Liver (tissue), 3 donors: ENCODE data around the gene HOXB4.

Experiments
- EGR1 ChIP-seq, 2 donors: IDR thresholded peaks; 2 replicates each; pipeline ENCODE4 v1.6.1; 2016 to 2018; ENCODE audit warnings: antibody characterized with exemption in 2 of 2, low read depth in 2 of 2
- GABPA ChIP-seq, 2 donors: IDR thresholded peaks in 1 of 2; conservative IDR thresholded peaks in 1 of 2; 2 replicates each; pipeline ENCODE4 v1.6.1; 2016; ENCODE audit warnings: antibody characterized with exemption in 2 of 2, mild to moderate bottlenecking in 1 of 2, moderate library complexity in 1 of 2
- HNF4G ChIP-seq: IDR thresholded peaks from 2 replicates; pipeline ENCODE4 v1.6.1; 2016; ENCODE audit warnings: antibody characterized with exemption
- JUND ChIP-seq, 2 donors: IDR thresholded peaks; 2 replicates each; pipeline ENCODE4 v1.6.1; 2016; ENCODE audit warnings: antibody characterized with exemption in 2 of 2
- RAD21 ChIP-seq, 2 donors: IDR thresholded peaks; 2 replicates each; pipeline ENCODE4 v1.6.1; 2016; ENCODE audit warnings: antibody characterized with exemption in 2 of 2, mild to moderate bottlenecking in 2 of 2
- RXRA ChIP-seq, 2 donors: IDR thresholded peaks; 2 replicates each; pipeline ENCODE4 v1.6.1; 2017 to 2018; ENCODE audit warnings: antibody characterized with exemption in 2 of 2, mild to moderate bottlenecking in 1 of 2
- SP1 ChIP-seq: IDR thresholded peaks from 2 replicates; pipeline ENCODE4 v1.6.1; 2018; ENCODE audit warnings: antibody characterized with exemption, mild to moderate bottlenecking
- TAF1 ChIP-seq: conservative IDR thresholded peaks from 2 replicates; pipeline ENCODE4 v1.6.1; 2016; ENCODE audit warnings: antibody characterized with exemption, mild to moderate bottlenecking
- YY1 ChIP-seq: IDR thresholded peaks from 2 replicates; pipeline ENCODE4 v1.6.1; 2016; ENCODE audit warnings: antibody characterized with exemption, mild to moderate bottlenecking
- TF ChIP-seq, protein P1 (sequence below): fragments of 150-350 bp; IDR thresholded peaks from 2 replicates; pipeline ENCODE4 v1.5.1; 2017; ENCODE audit warnings: improper control_type of control experiment, low read depth, low read length; ENCODE audit not compliant: missing input control
- TF ChIP-seq, protein P2 (sequence below): IDR thresholded peaks from 2 replicates; pipeline ENCODE4 v1.6.1; 2016; ENCODE audit warnings: antibody characterized with exemption
- TF ChIP-seq, protein P3 (sequence below): IDR thresholded peaks from 2 replicates; pipeline ENCODE4 v1.6.1; 2016; ENCODE audit warnings: antibody characterized with exemption
- TF ChIP-seq, protein P4 (sequence below): IDR thresholded peaks from 2 replicates; pipeline ENCODE4 v1.6.1; 2016; ENCODE audit warnings: antibody characterized with exemption
- TF ChIP-seq, protein P5 (sequence below): IDR thresholded peaks from 2 replicates; pipeline ENCODE4 v1.6.1; 2016; ENCODE audit warnings: antibody characterized with exemption, mild to moderate bottlenecking
- donor health status: healthy.
- donor health status: healthy.

DNA sequence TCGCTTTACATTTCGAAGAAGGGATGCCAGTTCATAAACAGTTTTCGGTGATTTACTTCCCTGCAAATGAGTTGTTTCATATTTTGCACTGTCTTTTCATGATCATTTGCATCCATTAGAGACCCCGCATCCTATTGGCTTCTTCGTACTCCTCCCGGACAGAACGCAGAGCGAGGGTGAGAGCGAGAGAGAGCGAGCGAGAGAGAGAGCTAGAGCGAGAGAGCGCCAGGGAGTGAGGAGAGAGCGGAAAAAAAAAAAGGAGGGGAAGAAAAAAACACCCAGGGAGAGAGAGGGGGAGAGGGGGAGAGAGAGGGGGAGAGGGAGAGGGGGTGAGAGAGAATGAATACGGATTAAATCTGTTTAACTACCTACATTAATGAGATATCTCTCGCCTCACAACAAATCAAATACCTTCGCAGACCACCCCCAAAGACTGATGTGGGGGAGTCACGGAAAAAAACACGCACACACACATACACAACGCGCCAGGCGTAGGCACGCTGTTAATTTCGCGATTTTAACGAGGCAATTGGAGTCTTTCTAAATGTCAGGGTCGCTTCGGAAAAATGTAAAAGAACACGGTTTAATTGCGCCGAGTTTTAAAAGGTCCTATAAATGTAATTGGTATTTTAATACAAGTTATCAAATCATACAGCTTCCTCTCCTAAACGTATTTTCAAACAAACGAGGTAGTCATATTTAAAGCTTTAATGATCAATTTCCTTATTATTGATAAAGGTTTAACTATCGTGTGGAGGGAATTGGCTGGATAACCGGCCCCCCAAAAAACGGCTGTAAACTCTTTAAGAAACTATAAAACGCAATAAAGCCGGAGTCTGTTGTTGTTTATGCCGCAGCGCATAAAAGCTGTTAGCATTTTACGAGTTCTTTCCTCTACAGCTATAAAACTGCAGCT is 37.2 kb upstream of the HOXB4 start, which contains the start of gene HOXB8:
- TF ChIP-seq, protein P1, sequence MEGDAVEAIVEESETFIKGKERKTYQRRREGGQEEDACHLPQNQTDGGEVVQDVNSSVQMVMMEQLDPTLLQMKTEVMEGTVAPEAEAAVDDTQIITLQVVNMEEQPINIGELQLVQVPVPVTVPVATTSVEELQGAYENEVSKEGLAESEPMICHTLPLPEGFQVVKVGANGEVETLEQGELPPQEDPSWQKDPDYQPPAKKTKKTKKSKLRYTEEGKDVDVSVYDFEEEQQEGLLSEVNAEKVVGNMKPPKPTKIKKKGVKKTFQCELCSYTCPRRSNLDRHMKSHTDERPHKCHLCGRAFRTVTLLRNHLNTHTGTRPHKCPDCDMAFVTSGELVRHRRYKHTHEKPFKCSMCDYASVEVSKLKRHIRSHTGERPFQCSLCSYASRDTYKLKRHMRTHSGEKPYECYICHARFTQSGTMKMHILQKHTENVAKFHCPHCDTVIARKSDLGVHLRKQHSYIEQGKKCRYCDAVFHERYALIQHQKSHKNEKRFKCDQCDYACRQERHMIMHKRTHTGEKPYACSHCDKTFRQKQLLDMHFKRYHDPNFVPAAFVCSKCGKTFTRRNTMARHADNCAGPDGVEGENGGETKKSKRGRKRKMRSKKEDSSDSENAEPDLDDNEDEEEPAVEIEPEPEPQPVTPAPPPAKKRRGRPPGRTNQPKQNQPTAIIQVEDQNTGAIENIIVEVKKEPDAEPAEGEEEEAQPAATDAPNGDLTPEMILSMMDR = no peak
- no peak for TF ChIP-seq SP1
- TF ChIP-seq, protein P2, sequence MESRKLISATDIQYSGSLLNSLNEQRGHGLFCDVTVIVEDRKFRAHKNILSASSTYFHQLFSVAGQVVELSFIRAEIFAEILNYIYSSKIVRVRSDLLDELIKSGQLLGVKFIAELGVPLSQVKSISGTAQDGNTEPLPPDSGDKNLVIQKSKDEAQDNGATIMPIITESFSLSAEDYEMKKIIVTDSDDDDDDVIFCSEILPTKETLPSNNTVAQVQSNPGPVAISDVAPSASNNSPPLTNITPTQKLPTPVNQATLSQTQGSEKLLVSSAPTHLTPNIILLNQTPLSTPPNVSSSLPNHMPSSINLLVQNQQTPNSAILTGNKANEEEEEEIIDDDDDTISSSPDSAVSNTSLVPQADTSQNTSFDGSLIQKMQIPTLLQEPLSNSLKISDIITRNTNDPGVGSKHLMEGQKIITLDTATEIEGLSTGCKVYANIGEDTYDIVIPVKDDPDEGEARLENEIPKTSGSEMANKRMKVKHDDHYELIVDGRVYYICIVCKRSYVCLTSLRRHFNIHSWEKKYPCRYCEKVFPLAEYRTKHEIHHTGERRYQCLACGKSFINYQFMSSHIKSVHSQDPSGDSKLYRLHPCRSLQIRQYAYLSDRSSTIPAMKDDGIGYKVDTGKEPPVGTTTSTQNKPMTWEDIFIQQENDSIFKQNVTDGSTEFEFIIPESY = no peak
- TF ChIP-seq RAD21 (IDR thresholded peaks at IDR 0.05) = no peak
- TF ChIP-seq EGR1 (IDR thresholded peaks at IDR 0.05; ENCODE audit: low read depth in 2 of 2) = no peak
- TF ChIP-seq, protein P3, sequence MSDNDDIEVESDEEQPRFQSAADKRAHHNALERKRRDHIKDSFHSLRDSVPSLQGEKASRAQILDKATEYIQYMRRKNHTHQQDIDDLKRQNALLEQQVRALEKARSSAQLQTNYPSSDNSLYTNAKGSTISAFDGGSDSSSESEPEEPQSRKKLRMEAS = no peak
- TF ChIP-seq, protein P4, sequence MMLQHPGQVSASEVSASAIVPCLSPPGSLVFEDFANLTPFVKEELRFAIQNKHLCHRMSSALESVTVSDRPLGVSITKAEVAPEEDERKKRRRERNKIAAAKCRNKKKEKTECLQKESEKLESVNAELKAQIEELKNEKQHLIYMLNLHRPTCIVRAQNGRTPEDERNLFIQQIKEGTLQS = no peak
- TF ChIP-seq YY1 = no peak
- TF ChIP-seq GABPA (IDR thresholded peaks at IDR 0.05 in 1 of 2, conservative IDR thresholded peaks at IDR 0.05 in 1 of 2) = no peak
- TF ChIP-seq, protein P5, sequence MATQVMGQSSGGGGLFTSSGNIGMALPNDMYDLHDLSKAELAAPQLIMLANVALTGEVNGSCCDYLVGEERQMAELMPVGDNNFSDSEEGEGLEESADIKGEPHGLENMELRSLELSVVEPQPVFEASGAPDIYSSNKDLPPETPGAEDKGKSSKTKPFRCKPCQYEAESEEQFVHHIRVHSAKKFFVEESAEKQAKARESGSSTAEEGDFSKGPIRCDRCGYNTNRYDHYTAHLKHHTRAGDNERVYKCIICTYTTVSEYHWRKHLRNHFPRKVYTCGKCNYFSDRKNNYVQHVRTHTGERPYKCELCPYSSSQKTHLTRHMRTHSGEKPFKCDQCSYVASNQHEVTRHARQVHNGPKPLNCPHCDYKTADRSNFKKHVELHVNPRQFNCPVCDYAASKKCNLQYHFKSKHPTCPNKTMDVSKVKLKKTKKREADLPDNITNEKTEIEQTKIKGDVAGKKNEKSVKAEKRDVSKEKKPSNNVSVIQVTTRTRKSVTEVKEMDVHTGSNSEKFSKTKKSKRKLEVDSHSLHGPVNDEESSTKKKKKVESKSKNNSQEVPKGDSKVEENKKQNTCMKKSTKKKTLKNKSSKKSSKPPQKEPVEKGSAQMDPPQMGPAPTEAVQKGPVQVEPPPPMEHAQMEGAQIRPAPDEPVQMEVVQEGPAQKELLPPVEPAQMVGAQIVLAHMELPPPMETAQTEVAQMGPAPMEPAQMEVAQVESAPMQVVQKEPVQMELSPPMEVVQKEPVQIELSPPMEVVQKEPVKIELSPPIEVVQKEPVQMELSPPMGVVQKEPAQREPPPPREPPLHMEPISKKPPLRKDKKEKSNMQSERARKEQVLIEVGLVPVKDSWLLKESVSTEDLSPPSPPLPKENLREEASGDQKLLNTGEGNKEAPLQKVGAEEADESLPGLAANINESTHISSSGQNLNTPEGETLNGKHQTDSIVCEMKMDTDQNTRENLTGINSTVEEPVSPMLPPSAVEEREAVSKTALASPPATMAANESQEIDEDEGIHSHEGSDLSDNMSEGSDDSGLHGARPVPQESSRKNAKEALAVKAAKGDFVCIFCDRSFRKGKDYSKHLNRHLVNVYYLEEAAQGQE = no peak
- TF ChIP-seq JUND (IDR thresholded peaks at IDR 0.05) = no peak
- no peak for TF ChIP-seq RXRA (IDR thresholded peaks at IDR 0.05)
- TF ChIP-seq TAF1 = no peak
- no peak for TF ChIP-seq HNF4G
